CD4-positive, alpha-beta T cell treated with Interleukin-4 for 4 hours (primary cell): Measurements from ENCODE around the gene CAMK2D.

Experiments used
- DNase-seq: peaks from one replicate; pipeline ENCODE4 v3.0.0-alpha.2; 2020

Gene CAMK2D

GRCh38 chr4:113596396-113596795 lies 165.1 kb downstream of the CAMK2D start:
- no peak for DNase-seq

- DNase-seq, result no peak
Observed at GRCh38 chr4:113594231-113594556, 167.3 kb downstream of the CAMK2D start.

GRCh38 chr4:113593400-113594230 lies 167.9 kb downstream of the CAMK2D start:
- DNase-seq, result no peak

GRCh38 chr4:113591982-113592381 lies 169.6 kb downstream of the CAMK2D start:
- DNase-seq, result no peak

GRCh38 chr4:113588895-113589668 lies 172.5 kb downstream of the CAMK2D start:
- no peak for DNase-seq

GRCh38 chr4:113587640-113588275 lies 173.8 kb downstream of the CAMK2D start:
- no peak for DNase-seq

GRCh38 chr4:113587156-113587555 lies 174.4 kb downstream of the CAMK2D start:
- DNase-seq, result no peak

- DNase-seq, result no peak
Observed at GRCh38 chr4:113586072-113586471, 175.5 kb downstream of the CAMK2D start.

GRCh38 chr4:113584407-113585150 lies 177.0 kb downstream of the CAMK2D start:
- no peak for DNase-seq

- no peak for DNase-seq
Observed at GRCh38 chr4:113582737-113583136, 178.8 kb downstream of the CAMK2D start.

- DNase-seq, result no peak
Observed at GRCh38 chr4:113579360-113579759, 182.2 kb downstream of the CAMK2D start.

- no peak for DNase-seq
Observed at GRCh38 chr4:113576947-113577678, 184.4 kb downstream of the CAMK2D start.

GRCh38 chr4:113575401-113575800 lies 186.1 kb downstream of the CAMK2D start:
- DNase-seq, result no peak

GRCh38 chr4:113574636-113575103 lies 186.9 kb downstream of the CAMK2D start:
- no peak for DNase-seq

- DNase-seq, result no peak
Observed at GRCh38 chr4:113572620-113573019, 188.9 kb downstream of the CAMK2D start.

GRCh38 chr4:113566015-113566795 lies 195.3 kb downstream of the CAMK2D start:
- no peak for DNase-seq

- DNase-seq, result no peak
Observed at GRCh38 chr4:113565702-113566012, 195.9 kb downstream of the CAMK2D start.

GRCh38 chr4:113564493-113564892 lies 197.0 kb downstream of the CAMK2D start:
- DNase-seq, result no peak

GRCh38 chr4:113563691-113564378 lies 197.7 kb downstream of the CAMK2D start:
- no peak for DNase-seq

- DNase-seq, result no peak
Observed at GRCh38 chr4:113561758-113562157, 199.8 kb downstream of the CAMK2D start.

GRCh38 chr4:113561092-113561491 lies 200.4 kb downstream of the CAMK2D start:
- DNase-seq, result no peak
